ENCODE measurements around the gene PRICKLE1.

The PRICKLE1 gene

GRCh38 chr12:42589465-42590329 is at the start of gene PRICKLE1:
PRICKLE1 (minus strand) TSS chr12:42589746; CDS start chr12:42472516, 117,230 bp downstream.
- peak; percentile 35 for DNase-seq
- ATAC-seq, result peak; percentile 77

- ATAC-seq (no peak), DNase-seq (no peak)
Observed at GRCh38 chr12:42638697-42639096, 49.2 kb upstream of the PRICKLE1 start.

- no peak for DNase-seq
- no peak for ATAC-seq
Observed at GRCh38 chr12:42638011-42638410, 48.5 kb upstream of the PRICKLE1 start.

- ATAC-seq, result no peak
- DNase-seq, result no peak
Observed at GRCh38 chr12:42636993-42637392, 47.4 kb upstream of the PRICKLE1 start.

GRCh38 chr12:42633594-42633993 is 44.0 kb upstream of the PRICKLE1 start:
- no peak for DNase-seq
- ATAC-seq, result no peak

GRCh38 chr12:42631513-42631912 is 42.0 kb upstream of the PRICKLE1 start:
- no peak for DNase-seq
- ATAC-seq, result no peak

- ATAC-seq (no peak), DNase-seq (no peak)
Observed at GRCh38 chr12:42630314-42630713, 40.8 kb upstream of the PRICKLE1 start.

- ATAC-seq (no peak), DNase-seq (no peak)
Observed at GRCh38 chr12:42627151-42627550, 37.6 kb upstream of the PRICKLE1 start.

- no peak for DNase-seq
- no peak for ATAC-seq
Observed at GRCh38 chr12:42625611-42626010, 36.1 kb upstream of the PRICKLE1 start.

GRCh38 chr12:42617622-42618021 is 28.1 kb upstream of the PRICKLE1 start:
- DNase-seq, result no peak
- no peak for ATAC-seq

GRCh38 chr12:42615006-42615405 is 25.5 kb upstream of the PRICKLE1 start:
- ATAC-seq (no peak), DNase-seq (no peak)

- no peak for DNase-seq
- no peak for ATAC-seq
Observed at GRCh38 chr12:42612231-42612613, 22.7 kb upstream of the PRICKLE1 start.

- DNase-seq, result no peak
Observed at GRCh38 chr12:42611571-42612230, 22.2 kb upstream of the PRICKLE1 start.

GRCh38 chr12:42609605-42610004 is 20.1 kb upstream of the PRICKLE1 start:
- ATAC-seq, result no peak
- no peak for DNase-seq

More at GRCh38 chr12:42611571-42612230, 22.2 kb upstream of the PRICKLE1 start:
- no peak for ATAC-seq

- DNase-seq (no peak), ATAC-seq (no peak)
Observed at GRCh38 chr12:42608196-42608825, 18.8 kb upstream of the PRICKLE1 start.

GRCh38 chr12:42607584-42608058 is 18.1 kb upstream of the PRICKLE1 start:
- DNase-seq (no peak), ATAC-seq (no peak)

GRCh38 chr12:42606471-42606870 is 16.9 kb upstream of the PRICKLE1 start:
- no peak for ATAC-seq
- no peak for DNase-seq

GRCh38 chr12:42605685-42606084 is 16.1 kb upstream of the PRICKLE1 start:
- no peak for ATAC-seq
- no peak for DNase-seq

- no peak for ATAC-seq
Observed at GRCh38 chr12:42603246-42603990, 13.9 kb upstream of the PRICKLE1 start.

GRCh38 chr12:42593874-42594273 is 4.3 kb upstream of the PRICKLE1 start:
- no peak for ATAC-seq
- no peak for DNase-seq

More at GRCh38 chr12:42603246-42603990, 13.9 kb upstream of the PRICKLE1 start:
- DNase-seq, result no peak

- DNase-seq (peak; percentile 4), ATAC-seq (no peak)
Observed at GRCh38 chr12:42590330-42590934, 886 bp upstream of the PRICKLE1 start.

All from stimulated activated naive CD8-positive, alpha-beta T cell treated with anti-CD3 and anti-CD28 coated beads, Interleukin-15, Interleukin-2, amounts not matched to agents 100 U/mL and 50 U/mL, for 24 hours (primary cell).